SK-N-MC (cell line): ENCODE data around the gene ZEB2.
A peak's percentile ranks its signal among the peaks of the same experiment; 100 is the strongest.

Experiments
- DNase-seq: peaks from one replicate; pipeline ENCODE4 v3.0.0-alpha.2; 2011; ENCODE audit warnings: low read depth, low spot score
- H3K27ac ChIP-seq: fragments of 200-600 bp; sonication (generic); 2 replicates; pipeline ENCODE4 v1.5.1; 2016; ENCODE audit warnings: mixed run types
- H3K36me3 ChIP-seq: fragments of 200-600 bp; sonication (generic); 2 replicates; pipeline ENCODE4 v1.6.1; 2017; ENCODE audit warnings: antibody characterized with exemption, low read length, mixed read lengths; ENCODE audit not compliant: insufficient read depth
- H3K4me3 ChIP-seq: fragments of 200-600 bp; sonication (generic); 2 replicates; pipeline ENCODE4 v1.5.1; 2016
- H3K9ac ChIP-seq: fragments of 200-600 bp; sonication (generic); 2 replicates; pipeline ENCODE4 v1.8.0; 2017; ENCODE audit warnings: mixed run types, mixed read lengths; ENCODE audit not compliant: insufficient read length
- H3K9me3 ChIP-seq: fragments of 200-600 bp; sonication (generic); 2 replicates; pipeline ENCODE4 v1.6.1; 2017; ENCODE audit warnings: low read depth, mild to moderate bottlenecking, antibody characterized with exemption, low read length, moderate library complexity, mixed read lengths
- EZH2 ChIP-seq: fragments of 200-600 bp; sonication (generic); IDR thresholded peaks from one replicate; pipeline ENCODE4 v1.6.1; 2017; ENCODE audit warnings: antibody characterized with exemption
- FOXP2 ChIP-seq: optimal IDR thresholded peaks from 2 replicates; pipeline ENCODE3; 2011; ENCODE audit warnings: mild to moderate bottlenecking, moderate library complexity; ENCODE audit not compliant: insufficient read depth; ENCODE audit errors: extremely low read length, control extremely low read depth
- POLR2AphosphoS5 ChIP-seq: IDR thresholded peaks from 2 replicates; pipeline ENCODE4 v1.6.1; 2012; ENCODE audit warnings: mild to moderate bottlenecking, low read depth, low read length, borderline replicate concordance

Gene ZEB2

GRCh38 chr2:144518748-144519596, 947 bp downstream of the ZEB2 start:
- Histone ChIP-seq H3K9ac (peak overlapping the region; percentile 96), H3K36me3 (peaks cover 29% of the 10 kb centered on the region), H3K27ac (peak overlapping the region; percentile 99), H3K4me3 (peak overlapping the region; percentile 92), H3K9me3 (no peaks in the 10 kb centered on the region)
- TF ChIP-seq POLR2AphosphoS5 = no peak; the same call in 1 of the 2 replicates
- no peak for TF ChIP-seq EZH2
- no peak for TF ChIP-seq FOXP2
- DNase-seq = no peak

- H3K9ac ChIP-seq = peak overlapping the region; percentile 96
- H3K4me3 ChIP-seq = peak overlapping the region; percentile 92
- DNase-seq = no peak
- peaks cover 35% of the 10 kb centered on the region for H3K36me3 ChIP-seq
- no peaks in the 10 kb centered on the region for H3K9me3 ChIP-seq
- H3K27ac ChIP-seq = peak overlapping the region; percentile 99
- TF ChIP-seq EZH2 = no peak
- 0 out of 2 replicates have a peak, but pooled peaks have one; percentile 29 for TF ChIP-seq POLR2AphosphoS5
Observed at GRCh38 chr2:144517866-144518747, 1.8 kb downstream of the ZEB2 start.

- Histone ChIP-seq H3K9ac (peak overlapping the region; percentile 96), H3K4me3 (peak overlapping the region; percentile 92), H3K9me3 (no peaks in the 10 kb centered on the region), H3K36me3 (peaks cover 44% of the 10 kb centered on the region), H3K27ac (peak overlapping the region; percentile 99)
- no peak for DNase-seq
- no peak for TF ChIP-seq EZH2
- TF ChIP-seq POLR2AphosphoS5 = peak; percentile 62
Observed at GRCh38 chr2:144516981-144517865, 2.7 kb downstream of the ZEB2 start.

- no peak for DNase-seq
- Histone ChIP-seq H3K9ac (peak overlapping the region; percentile 96), H3K36me3 (peaks cover 51% of the 10 kb centered on the region), H3K9me3 (no peaks in the 10 kb centered on the region), H3K27ac (peak overlapping the region; percentile 99), H3K4me3 (peak overlapping the region; percentile 92)
- no peak for TF ChIP-seq FOXP2
- no peak for TF ChIP-seq POLR2AphosphoS5
- no peak for TF ChIP-seq EZH2
Observed at GRCh38 chr2:144516411-144516980, 3.4 kb downstream of the ZEB2 start.

- Histone ChIP-seq H3K27ac (peak overlapping the region; percentile 99), H3K36me3 (peaks cover 58% of the 10 kb centered on the region), H3K4me3 (peak overlapping the region; percentile 92), H3K9me3 (no peaks in the 10 kb centered on the region), H3K9ac (peak overlapping the region; percentile 96)
- no peak for TF ChIP-seq EZH2
- no peak for TF ChIP-seq FOXP2
- peak; percentile 33 for TF ChIP-seq POLR2AphosphoS5
- DNase-seq = no peak
Observed at GRCh38 chr2:144515696-144516410, 4.1 kb downstream of the ZEB2 start.

GRCh38 chr2:144515099-144515695, 4.7 kb downstream of the ZEB2 start:
- Histone ChIP-seq H3K27ac (peak overlapping the region; percentile 99), H3K9me3 (no peaks in the 10 kb centered on the region), H3K4me3 (peak overlapping the region; percentile 92), H3K9ac (peak overlapping the region; percentile 96), H3K36me3 (peaks cover 58% of the 10 kb centered on the region)
- no peak for TF ChIP-seq POLR2AphosphoS5
- no peak for TF ChIP-seq FOXP2
- no peak for TF ChIP-seq EZH2
- no peak for DNase-seq

GRCh38 chr2:144514616-144515091, 5.3 kb downstream of the ZEB2 start:
- TF ChIP-seq EZH2 (no peak), FOXP2 (no peak), POLR2AphosphoS5 (peak; percentile 23; the same call in 1 of the 2 replicates)
- DNase-seq = no peak
- peak overlapping the region; percentile 99 for H3K27ac ChIP-seq
- peaks cover 58% of the 10 kb centered on the region for H3K36me3 ChIP-seq
- H3K9me3 ChIP-seq = no peaks in the 10 kb centered on the region
- peak overlapping the region; percentile 92 for H3K4me3 ChIP-seq
- peak overlapping the region; percentile 96 for H3K9ac ChIP-seq
